HFFc6 (cell line): ENCODE data around the gene E2F8. TPM values are rescaled to one million over a fixed set of nuclear protein-coding genes. Genes with fewer than 3 reads are reported as not detected.
A peak's percentile ranks its signal among the peaks of the same experiment; 100 is the strongest.
"Not testable (repeated sequence)": the region's sequence is repeated elsewhere in the genome, so short reads cannot be mapped to it uniquely, and the experiment has no call there.

ENCODE experiments used
- DNase-seq: peaks from one replicate; pipeline ENCODE4 v3.0.0-alpha.2; 2018
- H3K27ac Mint-ChIP-seq: 2 replicates; pipeline ENCODE4 v1.8.0; 2020; ENCODE audit warnings: mild to moderate bottlenecking, mixed read lengths
- H3K27me3 Mint-ChIP-seq: 2 replicates; pipeline ENCODE4 v1.8.0; 2021; ENCODE audit warnings: mild to moderate bottlenecking, moderate library complexity, mixed read lengths; ENCODE audit not compliant: insufficient read depth
- H3K36me3 Mint-ChIP-seq: 2 replicates; pipeline ENCODE4 v1.8.0; 2021; ENCODE audit warnings: low read depth, mixed read lengths
- H3K4me1 Mint-ChIP-seq: 2 replicates; pipeline ENCODE4 v1.8.0; 2020; ENCODE audit warnings: low read depth, mixed read lengths
- H3K4me3 Mint-ChIP-seq: 2 replicates; pipeline ENCODE4 v1.8.0; 2020; ENCODE audit warnings: mild to moderate bottlenecking, moderate library complexity, mixed read lengths
- H3K9me3 Mint-ChIP-seq: 2 replicates; pipeline ENCODE4 v1.8.0; 2020; ENCODE audit warnings: mild to moderate bottlenecking, mixed read lengths
- total RNA-seq, 6 experiments: library from RNA; stranded (reverse); fragmentation: NEBNext Ultra II Directional; extraction: Animal tissue kit (Norgen Biotek cat#: 25700); gene quantifications; 2 replicates in 1 of 6; 3 replicates in 5 of 6; pipeline ENCODE4 v1.2.3, GENCODE V29; 2021
- TF ChIP-seq, protein P1 (sequence below): fragments of 200-600 bp; sonication (generic); IDR thresholded peaks from 2 replicates; pipeline ENCODE4 v1.5.0; 2021; ENCODE audit warnings: antibody characterized with exemption, mild to moderate bottlenecking

The E2F8 gene
- total RNA-seq, 6 experiments from 2014 or later, result 1.5 to 4.3 (median 3.4) TPM

DNA sequence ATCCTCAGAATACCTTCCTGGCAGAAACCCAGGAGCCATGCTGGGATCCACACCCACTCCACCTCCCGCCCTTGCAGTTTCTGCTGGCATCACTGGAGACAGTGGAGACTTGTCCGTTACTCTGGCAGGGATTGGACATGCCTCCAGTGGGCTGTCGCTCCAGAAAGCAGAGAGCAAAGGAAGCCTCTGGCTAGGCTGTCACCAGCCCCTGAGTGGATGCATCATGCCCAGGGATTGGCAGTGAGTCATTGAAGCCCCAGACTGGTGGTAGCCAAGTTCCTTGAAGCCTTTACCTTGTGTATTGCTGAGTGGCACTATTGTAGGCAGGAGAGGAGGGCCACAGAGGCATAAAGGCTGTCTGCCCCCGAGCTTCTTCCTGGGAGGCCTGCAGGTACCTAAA lies 34.8 kb upstream of the E2F8 start:
- H3K9me3 Mint-ChIP-seq, result no peaks in the 10 kb centered on the region; the same call in 1 of the 2 replicates
- no peak overlapping the region for H3K4me3 Mint-ChIP-seq
- no peak overlapping the region for H3K27ac Mint-ChIP-seq
- peaks cover 13% of the 10 kb centered on the region for H3K4me1 Mint-ChIP-seq
- H3K36me3 Mint-ChIP-seq, result no peaks in the 10 kb centered on the region
- H3K27me3 Mint-ChIP-seq, result peaks cover 20% of the 10 kb centered on the region
- TF ChIP-seq, protein P1, sequence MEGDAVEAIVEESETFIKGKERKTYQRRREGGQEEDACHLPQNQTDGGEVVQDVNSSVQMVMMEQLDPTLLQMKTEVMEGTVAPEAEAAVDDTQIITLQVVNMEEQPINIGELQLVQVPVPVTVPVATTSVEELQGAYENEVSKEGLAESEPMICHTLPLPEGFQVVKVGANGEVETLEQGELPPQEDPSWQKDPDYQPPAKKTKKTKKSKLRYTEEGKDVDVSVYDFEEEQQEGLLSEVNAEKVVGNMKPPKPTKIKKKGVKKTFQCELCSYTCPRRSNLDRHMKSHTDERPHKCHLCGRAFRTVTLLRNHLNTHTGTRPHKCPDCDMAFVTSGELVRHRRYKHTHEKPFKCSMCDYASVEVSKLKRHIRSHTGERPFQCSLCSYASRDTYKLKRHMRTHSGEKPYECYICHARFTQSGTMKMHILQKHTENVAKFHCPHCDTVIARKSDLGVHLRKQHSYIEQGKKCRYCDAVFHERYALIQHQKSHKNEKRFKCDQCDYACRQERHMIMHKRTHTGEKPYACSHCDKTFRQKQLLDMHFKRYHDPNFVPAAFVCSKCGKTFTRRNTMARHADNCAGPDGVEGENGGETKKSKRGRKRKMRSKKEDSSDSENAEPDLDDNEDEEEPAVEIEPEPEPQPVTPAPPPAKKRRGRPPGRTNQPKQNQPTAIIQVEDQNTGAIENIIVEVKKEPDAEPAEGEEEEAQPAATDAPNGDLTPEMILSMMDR, result no peak
- DNase-seq, result no peak

DNA sequence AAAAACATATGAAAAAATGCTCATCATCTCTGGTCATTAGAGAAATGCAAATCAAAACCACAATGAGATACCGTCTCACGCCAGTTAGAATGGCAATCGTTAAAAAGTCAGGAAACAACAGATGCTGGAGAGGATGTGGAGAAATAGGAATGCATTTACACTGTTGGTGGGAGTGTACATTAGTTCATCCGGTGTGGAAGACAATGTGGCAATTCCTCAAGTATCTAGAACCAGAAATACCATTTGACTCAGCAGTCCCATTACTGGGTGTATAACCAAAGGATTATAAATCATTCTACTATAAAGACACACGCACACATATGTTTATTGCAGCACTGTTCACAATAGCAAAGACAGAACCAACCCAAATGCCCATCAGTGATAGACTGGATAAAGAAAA lies 32.5 kb upstream of the E2F8 start:
- not testable (repeated sequence) for DNase-seq, H3K4me3 Mint-ChIP-seq, H3K27ac Mint-ChIP-seq, H3K9me3 Mint-ChIP-seq, H3K36me3 Mint-ChIP-seq
- H3K4me1 Mint-ChIP-seq, result peaks cover 13% of the 10 kb centered on the region
- peaks cover 13% of the 10 kb centered on the region for H3K27me3 Mint-ChIP-seq

DNA sequence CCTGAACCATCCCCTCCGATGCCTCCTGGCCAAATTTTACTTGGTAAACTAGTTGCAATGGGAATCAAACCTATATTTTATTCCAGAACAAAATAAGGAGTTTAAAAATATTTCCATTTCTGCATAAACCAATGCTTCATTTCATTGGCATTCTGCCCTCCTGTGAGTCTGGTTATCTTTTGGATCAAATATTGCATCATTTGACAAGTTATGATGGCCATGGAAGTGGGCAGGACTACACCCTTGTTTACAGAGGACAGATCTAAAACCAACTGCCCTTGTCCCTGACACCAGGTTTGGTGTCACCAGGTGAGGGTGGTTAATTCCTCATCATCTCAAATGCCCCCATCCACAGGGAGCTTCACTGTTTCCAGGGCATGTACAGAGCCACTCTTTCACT lies 28.2 kb upstream of the E2F8 start:
- Mint-ChIP-seq H3K4me3 (no peak overlapping the region), H3K27me3 (peaks cover 6% of the 10 kb centered on the region), H3K4me1 (no peaks in the 10 kb centered on the region), H3K9me3 (no peaks in the 10 kb centered on the region; the same call in 1 of the 2 replicates), H3K36me3 (no peaks in the 10 kb centered on the region), H3K27ac (no peak overlapping the region)
- TF ChIP-seq, protein P1, result no peak
- DNase-seq, result no peak

DNA sequence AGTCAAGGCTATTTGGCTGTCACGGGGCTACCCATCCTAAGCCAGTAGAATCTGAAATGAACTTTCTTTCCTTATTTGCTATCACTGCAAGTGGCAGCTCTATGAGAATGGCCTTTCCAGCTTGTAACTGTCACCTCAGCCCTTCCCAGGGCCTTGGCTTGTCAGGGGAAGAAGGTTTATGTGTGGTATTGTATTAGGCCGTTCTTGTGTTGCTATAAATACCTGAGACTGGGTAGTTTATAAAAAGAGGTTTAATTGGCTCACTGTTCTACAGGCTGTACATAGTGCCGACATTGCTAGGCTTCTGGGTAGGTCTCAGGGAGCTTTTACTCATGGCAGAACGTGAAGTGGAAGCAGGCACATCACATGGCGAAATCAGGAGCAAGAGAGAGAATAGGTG lies 26.8 kb upstream of the E2F8 start:
- DNase-seq, result no peak
- H3K9me3 Mint-ChIP-seq, result no peaks in the 10 kb centered on the region; the same call in 1 of the 2 replicates
- no peaks in the 10 kb centered on the region for H3K4me1 Mint-ChIP-seq
- H3K36me3 Mint-ChIP-seq, result no peaks in the 10 kb centered on the region
- no peak overlapping the region for H3K4me3 Mint-ChIP-seq
- no peak overlapping the region for H3K27ac Mint-ChIP-seq
- TF ChIP-seq, protein P1, result no peak
- H3K27me3 Mint-ChIP-seq, result peaks cover 9% of the 10 kb centered on the region

DNA sequence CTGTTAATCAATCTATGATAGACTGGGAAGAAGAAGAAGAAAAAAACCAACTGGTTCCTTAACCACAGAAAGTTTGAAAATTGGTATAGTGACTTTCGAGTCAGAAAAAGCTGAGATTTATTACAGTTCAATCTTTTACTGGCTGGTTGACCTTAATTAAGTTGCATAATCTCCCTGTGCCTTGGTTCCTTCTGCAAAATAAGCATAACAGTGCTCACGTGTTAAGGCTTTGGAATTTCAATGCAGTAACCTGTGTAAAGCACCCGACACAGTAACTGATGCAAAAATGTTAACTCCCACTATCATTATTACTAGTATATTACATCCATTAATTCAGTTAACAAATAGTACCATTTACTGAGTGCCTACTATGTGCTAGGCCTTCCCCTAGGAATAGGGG lies 22.6 kb upstream of the E2F8 start:
- Mint-ChIP-seq H3K27me3 (peaks cover 12% of the 10 kb centered on the region), H3K4me3 (no peak overlapping the region), H3K4me1 (no peaks in the 10 kb centered on the region), H3K9me3 (no peaks in the 10 kb centered on the region), H3K36me3 (no peaks in the 10 kb centered on the region), H3K27ac (no peak overlapping the region)
- TF ChIP-seq, protein P1, result no peak
- DNase-seq, result no peak

DNA sequence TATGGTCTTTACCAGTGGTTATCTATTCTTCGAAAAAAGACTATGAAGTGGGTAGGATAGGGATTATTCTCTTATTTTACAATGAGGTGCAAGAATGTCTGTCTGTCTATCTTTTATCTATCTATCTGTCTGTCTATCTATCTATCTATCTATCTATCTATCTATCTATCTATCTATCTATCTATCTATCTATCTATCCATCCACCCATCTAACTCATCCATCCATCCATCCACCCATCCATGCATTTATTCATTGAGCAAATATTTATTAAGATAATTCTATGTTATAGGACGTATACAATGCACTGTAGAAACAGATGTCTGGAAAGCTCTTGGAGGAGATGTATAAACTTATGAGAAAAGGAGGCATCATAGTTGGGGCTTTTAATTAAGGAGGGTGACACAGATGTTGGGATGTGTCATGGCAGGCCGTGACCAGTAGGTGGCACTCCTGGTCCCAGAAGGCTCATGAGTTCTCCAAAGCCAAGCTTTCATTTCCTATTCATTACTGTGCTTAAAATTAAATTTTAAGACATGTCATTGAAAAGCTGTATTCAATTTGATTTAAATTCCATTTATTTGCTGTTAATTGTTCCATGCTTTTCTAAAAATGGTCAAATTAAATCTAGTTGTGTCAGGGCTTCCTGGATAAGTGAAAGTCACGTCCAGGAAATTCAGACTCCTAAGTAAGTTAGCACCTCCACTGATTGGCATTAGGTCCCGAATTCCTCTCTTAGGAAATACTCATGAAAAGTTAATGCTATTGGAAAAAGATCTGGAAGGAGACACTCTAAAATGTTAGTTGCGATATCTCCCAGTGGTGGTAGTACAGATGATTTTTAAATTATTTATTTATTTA lies 19.0 kb upstream of the E2F8 start:
- peak; percentile 52 for DNase-seq
- Mint-ChIP-seq H3K4me3 (peak overlapping the region; percentile 64), H3K4me1 (no peaks in the 10 kb centered on the region), H3K27ac (no peak overlapping the region), H3K9me3 (no peaks in the 10 kb centered on the region), H3K36me3 (no peaks in the 10 kb centered on the region), H3K27me3 (peaks cover 12% of the 10 kb centered on the region)
- TF ChIP-seq, protein P1, result peak; percentile 97
